NOMO-1 treated with dmso at 0.1 percent for 144 hours (cell line): ENCODE data around the gene AXIN1.
"Not testable (repeated sequence)": the region's sequence is repeated elsewhere in the genome, so short reads cannot be mapped to it uniquely, and the experiment has no call there.

Source experiments
- DNase-seq: peaks from one replicate; lab custom pipeline; 2025; ENCODE audit not compliant: unreplicated experiment; lab: John Stamatoyannopoulos, UW

AXIN1 gene

DNA sequence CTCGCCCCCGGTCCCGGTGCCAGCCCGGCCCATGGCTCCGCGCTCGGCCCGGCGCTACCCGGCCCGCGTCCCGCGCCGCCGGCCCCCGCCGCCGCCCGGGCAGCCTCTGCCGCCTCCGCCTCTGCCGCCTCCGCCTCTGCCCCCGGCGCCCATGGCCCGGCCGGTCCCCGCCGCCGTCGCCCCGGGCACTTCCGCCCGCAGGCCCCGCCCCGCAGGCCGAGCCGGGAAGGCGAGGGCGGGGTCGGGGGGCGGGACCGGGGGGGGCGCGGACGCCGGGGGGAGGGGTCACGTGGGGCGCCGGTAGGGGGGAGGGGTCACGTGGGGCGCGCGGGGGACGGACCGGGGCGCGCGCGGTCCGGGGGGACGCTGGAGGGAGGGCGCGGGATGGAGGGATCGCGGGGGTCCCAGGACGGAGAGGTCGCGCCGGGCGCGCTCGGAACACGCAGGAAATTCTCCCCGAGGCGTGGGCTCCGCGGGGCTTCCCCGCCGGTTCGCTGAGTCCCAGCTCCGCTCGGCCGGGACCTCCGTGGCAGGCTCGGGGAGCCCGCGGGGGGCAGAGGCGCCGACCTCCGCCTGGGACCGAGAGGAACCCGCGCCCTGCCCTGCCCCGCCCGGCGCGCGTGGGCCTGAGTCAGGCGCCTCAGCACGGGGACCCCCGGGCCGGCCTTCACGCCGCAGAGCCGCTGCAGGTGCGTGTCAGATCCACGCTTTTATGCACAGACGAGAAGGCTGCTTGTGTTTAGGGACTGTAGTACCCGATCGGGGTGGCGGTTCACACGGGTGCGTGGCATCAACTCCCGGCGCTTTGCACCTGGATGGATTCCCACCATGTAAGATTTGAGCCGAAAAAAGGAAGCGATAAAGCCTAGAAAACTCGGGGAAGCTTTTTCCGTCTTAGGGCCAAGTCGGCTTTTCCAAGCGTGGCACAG lies 29.5 kb upstream of the AXIN1 start, which contains the start of gene PGAP6:
PGAP6 (minus strand) TSS at position 190 of the 929 bp plus-strand sequence; CDS start at position 33, 157 bp downstream.
- peak; percentile 31 for DNase-seq

DNA sequence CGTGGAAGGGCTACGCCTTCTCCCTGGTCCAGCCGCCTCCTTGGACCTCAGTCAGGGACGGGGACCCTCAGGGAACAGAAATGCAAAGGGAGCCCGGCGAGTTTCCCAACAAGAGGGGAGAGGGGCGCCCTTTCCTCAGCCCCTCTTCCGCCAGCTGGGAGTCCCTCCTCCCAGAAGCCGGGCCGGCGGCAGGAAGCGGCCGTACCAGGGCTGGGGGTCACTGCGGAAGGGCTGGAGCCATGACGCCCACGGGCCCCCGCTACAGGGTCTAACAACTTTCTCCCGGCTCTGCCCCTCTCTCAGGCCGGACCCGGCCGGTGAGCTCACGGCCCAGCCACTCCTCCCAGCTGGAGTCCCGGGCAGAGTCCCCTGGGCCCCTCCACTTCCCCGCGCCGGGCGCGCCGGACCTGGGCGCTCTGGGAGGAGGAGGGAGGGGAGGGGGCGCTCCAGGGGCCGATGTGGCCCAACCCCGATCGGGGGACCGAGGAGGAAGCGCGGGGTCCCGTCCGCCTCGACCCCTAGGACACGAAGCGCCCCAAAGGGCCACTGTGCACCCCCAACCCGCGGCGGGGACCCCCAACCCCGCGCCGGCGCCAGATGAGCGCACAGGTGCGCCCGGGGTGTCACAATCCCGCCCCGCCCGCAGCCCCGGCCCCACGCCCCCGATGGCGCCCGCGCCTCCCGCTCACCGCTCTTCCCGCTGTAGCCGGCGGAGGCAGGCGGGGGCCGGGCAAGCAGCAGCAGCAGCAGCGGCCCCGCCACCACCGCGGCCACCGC lies 28.7 kb upstream of the AXIN1 start:
- no peak for DNase-seq

GRCh38 chr16:380762-381011 lies 28.2 kb upstream of the AXIN1 start:
- DNase-seq, result no peak

DNA sequence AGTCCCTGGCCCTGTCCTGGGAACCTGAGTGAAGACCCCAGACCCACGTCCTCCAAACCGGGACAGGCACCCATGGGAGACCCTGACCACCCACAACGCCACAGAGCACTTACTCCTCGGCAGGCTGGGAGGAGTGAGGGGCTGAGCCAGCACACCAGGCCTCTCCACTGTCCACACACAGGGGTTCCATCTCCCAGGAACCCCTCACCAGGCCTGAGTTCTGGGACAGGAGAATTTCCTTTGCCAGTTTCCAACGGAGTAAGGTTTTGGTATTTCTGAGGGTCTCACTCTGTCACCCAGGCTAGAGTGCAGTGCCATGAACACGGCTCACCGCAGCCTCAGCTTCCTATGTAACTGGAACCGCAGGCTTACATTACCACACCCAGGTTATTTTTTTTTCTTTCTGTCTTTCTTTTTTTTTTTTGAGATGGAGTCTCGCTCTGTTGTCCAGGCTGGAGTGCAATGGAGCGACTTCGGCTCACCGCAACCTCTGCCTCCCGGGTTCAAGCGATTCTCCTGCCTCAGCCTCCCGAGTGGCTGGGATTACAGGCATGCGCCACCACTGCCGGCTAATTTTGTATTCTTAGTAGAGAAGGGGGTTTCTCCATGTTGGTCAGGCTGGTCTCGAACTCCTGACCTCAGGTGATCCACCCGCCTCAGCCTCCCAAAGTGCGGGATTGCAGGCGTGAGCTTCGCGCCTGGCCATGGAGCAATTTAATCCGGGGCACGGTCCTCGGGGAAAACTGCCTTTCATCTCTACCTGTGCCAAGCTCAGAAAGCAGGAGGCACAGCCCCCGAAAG lies 27.6 kb upstream of the AXIN1 start:
- DNase-seq, result no peak

DNA sequence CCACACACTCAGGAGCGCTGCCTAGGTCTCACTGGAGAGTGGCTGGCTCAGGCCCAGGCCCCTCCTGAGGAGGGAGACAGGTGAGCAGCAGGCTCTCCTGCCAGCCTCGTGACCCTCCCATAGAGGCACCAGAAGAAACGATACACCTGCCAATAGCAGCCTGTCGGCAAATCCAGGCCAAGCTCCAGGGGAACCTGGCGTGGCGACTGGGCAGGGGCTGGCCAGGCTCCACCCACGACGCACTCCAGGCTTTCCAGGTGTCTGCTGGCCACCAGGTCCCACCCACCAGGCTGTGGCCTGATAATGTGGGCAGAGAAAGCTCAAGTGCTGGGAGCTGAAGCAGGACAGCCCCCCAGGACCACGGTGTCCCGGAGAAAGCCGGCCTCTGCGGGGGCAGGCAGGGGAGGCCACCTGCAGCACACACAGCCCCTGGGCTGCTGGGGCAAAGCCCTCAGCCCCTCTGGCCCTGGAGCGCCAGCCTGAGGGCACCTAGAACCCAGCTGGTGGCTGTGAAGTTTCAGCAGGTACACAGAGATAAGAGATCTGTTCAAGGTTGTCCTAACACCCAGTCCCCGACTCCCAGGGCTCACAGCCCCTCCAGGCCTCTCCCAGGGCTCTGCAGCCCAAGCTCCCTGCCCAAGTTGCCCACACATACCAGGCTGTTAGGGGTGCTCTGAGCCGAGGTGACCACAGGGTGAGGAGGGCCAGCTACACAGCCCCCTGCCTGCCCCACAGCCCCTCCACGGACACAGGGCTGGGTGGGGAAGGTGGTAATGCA lies 26.8 kb upstream of the AXIN1 start:
- no peak for DNase-seq

DNA sequence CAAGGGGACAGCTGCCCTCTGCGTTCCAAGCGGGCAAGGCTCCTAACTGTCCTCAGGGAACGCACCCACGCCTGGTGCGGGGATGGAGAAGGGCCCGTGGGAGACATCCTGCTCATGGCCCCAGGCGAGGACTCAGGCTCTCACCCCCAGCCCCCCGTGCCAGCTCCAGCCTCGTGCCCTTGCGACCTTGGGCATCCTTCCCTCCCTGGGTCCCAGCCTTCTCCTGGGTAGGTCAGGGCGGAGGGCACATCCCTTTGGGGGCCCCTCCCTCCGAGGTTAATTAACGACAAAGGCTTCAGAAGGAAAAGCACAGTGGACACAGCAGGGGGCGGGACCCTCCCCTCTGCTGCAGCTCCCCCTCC lies 26.3 kb upstream of the AXIN1 start:
- DNase-seq, result no peak

- not testable (repeated sequence) for DNase-seq
Measured at GRCh38 chr16:378113-378820, 25.7 kb upstream of the AXIN1 start.

- DNase-seq, result no peak
Measured at GRCh38 chr16:377419-377951, 25.0 kb upstream of the AXIN1 start.

DNA sequence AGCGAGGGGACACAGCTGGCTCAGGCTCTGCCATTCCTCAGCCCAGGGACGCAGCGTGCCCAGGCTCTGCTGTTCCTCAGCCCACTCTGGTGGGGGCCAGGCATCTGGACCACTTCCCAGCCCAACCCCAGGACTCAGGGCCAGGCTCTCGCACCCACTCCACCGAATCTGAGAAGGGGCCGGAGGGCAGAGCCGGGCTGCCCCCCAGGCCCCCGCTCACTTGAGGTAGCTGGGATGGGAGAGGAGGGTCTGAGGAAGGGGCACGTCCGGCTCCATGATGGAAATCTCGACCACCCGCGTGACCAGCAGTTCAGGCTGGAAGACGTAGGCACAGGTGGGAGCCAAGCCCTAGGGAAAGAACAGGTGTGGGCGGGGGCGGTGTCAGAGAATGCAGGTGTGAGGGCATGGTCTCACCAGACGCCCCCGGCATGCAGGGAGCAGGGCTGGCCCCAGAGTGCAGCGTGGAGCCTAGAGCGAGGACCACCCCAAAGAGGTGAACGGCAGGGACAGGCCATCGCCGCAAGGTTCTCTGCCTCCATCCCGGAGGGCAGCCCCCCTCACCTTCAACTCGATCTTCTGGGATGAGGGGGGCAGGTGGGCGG lies 24.4 kb upstream of the AXIN1 start:
- DNase-seq, result no peak

- no peak for DNase-seq
Measured at GRCh38 chr16:375927-376816, 23.6 kb upstream of the AXIN1 start.

- DNase-seq, result no peak
Measured at GRCh38 chr16:375212-375611, 22.7 kb upstream of the AXIN1 start.

DNA sequence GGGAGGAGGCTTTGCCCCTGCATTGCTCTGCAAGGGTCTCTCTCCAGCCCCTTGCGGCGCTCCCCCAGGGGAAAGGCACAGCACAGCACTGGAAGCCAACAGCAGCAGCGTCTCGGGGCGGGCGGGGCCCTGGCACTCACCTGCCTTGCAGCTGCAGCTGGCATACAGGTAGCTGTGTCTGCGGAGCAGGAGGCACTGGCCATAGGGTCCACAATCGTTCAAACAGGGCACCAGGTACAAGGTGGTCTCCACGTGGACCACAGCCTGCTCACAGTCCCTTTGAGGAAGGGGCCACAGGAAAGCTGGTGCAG lies 22.0 kb upstream of the AXIN1 start:
- DNase-seq, result no peak

- no peak for DNase-seq
Measured at GRCh38 chr16:373848-374615, 21.5 kb upstream of the AXIN1 start.

DNA sequence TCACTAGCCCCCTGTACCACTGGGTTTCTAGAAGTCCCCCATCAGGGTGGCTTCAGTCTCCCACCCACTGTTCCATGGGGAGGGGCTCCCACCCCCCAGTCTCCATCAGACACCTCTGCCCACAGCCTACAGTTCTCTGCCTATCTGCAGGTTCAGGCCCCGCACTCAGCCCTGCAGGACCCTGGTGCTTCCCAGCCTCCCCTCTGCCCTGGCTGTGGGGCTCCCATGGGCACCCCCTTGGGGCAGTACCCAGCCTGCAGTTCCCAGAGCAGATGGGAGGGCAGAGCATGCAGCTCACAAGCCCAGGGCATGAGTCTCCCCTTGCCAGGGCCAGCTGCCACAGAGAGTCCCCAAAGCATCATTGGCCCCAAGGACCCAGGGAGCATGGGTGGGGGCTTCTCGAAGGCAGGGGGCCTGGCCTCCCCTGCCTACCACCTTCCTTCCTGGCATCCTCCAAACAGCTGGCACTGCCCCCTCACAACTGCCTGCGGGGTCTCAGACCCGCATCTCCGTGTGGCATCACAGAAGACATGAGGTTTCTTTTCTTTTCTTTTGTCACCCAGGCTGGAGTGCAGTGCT lies 20.6 kb upstream of the AXIN1 start:
- DNase-seq, result no peak

DNA sequence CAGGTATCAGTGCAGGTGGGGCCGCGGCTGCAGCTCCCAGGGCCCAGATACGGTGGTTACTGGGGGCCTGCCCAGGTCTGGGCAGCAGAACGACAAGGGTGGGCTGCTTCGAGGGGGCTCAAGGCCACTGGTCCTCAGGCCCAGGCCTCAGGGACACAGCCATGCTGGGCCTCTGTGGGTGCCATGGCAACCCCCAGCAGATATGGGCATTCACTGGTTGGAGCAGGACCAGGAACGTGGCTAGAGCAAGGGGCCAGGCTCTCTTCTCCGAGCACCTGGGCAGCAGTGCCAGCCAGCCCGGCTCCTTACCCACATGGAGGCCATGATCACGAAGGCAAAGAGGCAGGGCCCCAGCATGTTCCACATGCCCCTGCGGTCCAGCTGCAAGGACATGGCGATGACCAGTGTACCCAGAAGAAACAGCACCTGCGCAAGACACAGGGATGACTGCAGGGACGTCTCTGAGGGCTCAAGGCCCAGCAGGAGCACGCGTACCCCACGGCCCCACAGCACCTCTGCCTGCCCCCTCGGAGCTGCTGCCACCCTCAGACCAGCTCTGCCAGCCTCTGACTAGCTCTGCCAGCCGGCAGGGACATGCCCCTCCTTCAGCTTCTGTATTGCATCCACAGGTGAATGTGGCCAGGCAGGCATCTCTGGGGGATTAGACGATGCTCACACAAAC lies 19.9 kb upstream of the AXIN1 start:
- DNase-seq, result no peak

DNA sequence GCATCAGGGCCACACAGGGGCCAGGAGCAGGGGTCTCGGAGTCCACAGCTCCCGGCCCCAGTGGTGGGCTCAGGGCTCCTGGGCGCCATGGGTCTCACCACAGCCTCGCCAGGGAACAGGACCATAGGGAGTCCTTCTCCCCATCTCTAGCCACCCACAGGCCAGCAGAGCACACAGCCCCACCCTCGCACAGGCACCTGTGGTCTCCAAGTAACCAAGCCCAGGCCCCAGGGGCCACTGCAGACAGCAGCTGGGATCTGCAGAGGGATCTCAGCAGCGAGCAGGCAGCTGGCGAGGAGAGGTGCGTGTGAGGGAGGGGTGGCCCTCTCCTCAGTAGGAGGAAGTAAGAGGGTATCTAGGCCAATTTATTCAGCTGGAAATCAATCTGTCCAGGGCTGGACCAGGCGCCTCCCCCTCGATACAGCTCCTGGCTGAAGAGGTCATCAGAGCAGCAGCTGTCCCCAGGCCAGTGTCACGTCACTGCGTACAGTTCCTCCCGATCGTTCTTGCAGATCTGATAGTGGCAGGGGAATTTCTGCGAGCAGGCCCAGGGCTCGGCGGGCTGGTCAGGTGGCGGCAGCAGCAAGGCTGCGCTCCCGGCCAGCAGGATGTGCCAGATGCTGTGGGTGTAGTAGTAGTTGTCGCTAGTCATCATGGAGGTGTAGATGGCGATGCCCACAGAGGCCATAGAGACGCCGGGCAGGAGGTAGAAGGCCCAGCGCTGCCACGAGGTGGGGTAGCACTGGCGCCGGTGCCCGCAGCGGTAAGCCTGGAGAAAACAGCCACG lies 19.2 kb upstream of the AXIN1 start:
- no peak for DNase-seq
